Neutrophil (primary cell): ENCODE results near the gene MYCL.

Experiments used
- H3K27ac ChIP-seq: fragments of 200-600 bp; sonication (generic); 2 replicates; pipeline ENCODE4 v1.5.1; 2016; ENCODE audit warnings: mild to moderate bottlenecking, moderate library complexity
- H3K27me3 ChIP-seq: fragments of 200-600 bp; sonication (generic); 2 replicates; pipeline ENCODE4 v1.6.0; 2016; ENCODE audit warnings: mild to moderate bottlenecking
- H3K36me3 ChIP-seq: fragments of 200-600 bp; sonication (generic); 2 replicates; pipeline ENCODE4 v1.5.1; 2017
- H3K4me1 ChIP-seq, 2 experiments: fragments of 200-600 bp in 1 of 2; sonication (generic) in 1 of 2; 1 replicate in 1 of 2; 2 replicates in 1 of 2; pipeline versions ENCODE4 v1.5.1 to v1.6.1; 2013 to 2016; ENCODE audit warnings: low read depth in 1 of 2, low read length in 1 of 2, mild to moderate bottlenecking in 1 of 2, moderate library complexity in 1 of 2; ENCODE audit not compliant: control insufficient read depth in 1 of 2, insufficient read depth in 1 of 2
- H3K4me3 ChIP-seq, 2 experiments: fragments of 200-600 bp in 1 of 2; sonication (generic) in 1 of 2; 1 replicate in 1 of 2; 2 replicates in 1 of 2; pipeline ENCODE4 v1.5.1; 2013 to 2016; ENCODE audit warnings: low read depth in 1 of 2, low read length in 1 of 2, mild to moderate bottlenecking in 1 of 2, moderate library complexity in 1 of 2
- H3K9me3 ChIP-seq: fragments of 200-600 bp; sonication (generic); 2 replicates; pipeline ENCODE4 v1.5.1; 2016
- TF ChIP-seq, protein P1 (sequence below): fragments of 200-600 bp; sonication (generic); IDR thresholded peaks from 2 replicates; pipeline ENCODE4 v1.5.1; 2016; ENCODE audit warnings: antibody characterized with exemption

Gene MYCL

DNA sequence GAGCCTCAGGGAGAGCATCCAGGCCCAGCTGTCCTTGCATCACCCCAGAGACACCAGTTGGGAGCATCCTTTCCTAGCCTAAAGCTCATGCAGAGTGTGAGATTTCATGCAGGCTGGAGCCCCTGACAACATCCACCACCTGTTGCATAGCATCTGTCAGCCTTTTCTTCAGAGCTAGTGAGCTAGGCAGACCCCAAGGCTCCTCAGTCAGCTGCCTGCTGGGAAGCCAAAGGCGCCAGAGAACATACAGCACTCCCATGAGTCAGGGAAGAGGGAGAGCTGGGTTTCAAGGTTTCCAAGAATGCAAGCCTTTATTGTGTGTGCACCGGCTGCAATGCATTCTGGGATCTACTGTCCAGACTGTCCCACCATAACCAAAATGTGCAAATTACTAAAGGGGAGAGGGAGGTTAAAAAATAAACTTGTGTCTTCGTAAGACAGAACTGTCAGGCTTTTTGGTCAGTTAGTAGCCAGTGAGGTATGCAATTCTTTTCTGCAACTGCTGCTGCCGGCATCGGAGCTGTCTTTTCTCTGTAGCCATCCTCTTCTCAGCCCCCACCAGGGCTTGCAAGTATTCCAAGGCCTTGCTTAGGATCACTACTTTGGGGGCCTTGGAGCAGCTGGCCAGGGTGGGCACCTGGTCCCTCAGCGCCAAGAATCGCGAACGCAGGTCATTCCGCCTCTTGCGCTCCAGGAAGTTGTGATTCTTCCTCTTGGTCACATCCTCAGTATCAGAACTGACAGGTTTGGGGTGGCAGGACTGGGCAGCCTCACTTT lies 4.6 kb downstream of the MYCL start:
- Histone ChIP-seq H3K4me3 (no peak overlapping the region), H3K9me3 (no peaks in the 10 kb centered on the region), H3K36me3 (no peaks in the 10 kb centered on the region), H3K27me3 (peaks cover 92% of the 10 kb centered on the region), H3K27ac (no peak overlapping the region), H3K4me1 (peaks cover 32 to 44% of the 10 kb centered on the region in 2 experiments)
- TF ChIP-seq, protein P1, sequence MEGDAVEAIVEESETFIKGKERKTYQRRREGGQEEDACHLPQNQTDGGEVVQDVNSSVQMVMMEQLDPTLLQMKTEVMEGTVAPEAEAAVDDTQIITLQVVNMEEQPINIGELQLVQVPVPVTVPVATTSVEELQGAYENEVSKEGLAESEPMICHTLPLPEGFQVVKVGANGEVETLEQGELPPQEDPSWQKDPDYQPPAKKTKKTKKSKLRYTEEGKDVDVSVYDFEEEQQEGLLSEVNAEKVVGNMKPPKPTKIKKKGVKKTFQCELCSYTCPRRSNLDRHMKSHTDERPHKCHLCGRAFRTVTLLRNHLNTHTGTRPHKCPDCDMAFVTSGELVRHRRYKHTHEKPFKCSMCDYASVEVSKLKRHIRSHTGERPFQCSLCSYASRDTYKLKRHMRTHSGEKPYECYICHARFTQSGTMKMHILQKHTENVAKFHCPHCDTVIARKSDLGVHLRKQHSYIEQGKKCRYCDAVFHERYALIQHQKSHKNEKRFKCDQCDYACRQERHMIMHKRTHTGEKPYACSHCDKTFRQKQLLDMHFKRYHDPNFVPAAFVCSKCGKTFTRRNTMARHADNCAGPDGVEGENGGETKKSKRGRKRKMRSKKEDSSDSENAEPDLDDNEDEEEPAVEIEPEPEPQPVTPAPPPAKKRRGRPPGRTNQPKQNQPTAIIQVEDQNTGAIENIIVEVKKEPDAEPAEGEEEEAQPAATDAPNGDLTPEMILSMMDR: no peak

GRCh38 chr1:39895731-39896480 lies 5.8 kb downstream of the MYCL start:
- Histone ChIP-seq H3K9me3 (no peaks in the 10 kb centered on the region), H3K4me3 (no peak overlapping the region), H3K27ac (no peak overlapping the region), H3K36me3 (no peaks in the 10 kb centered on the region), H3K4me1 (peaks cover 35 to 49% of the 10 kb centered on the region in 2 experiments), H3K27me3 (peaks cover 86% of the 10 kb centered on the region)
- TF ChIP-seq, protein P1: no peak

DNA sequence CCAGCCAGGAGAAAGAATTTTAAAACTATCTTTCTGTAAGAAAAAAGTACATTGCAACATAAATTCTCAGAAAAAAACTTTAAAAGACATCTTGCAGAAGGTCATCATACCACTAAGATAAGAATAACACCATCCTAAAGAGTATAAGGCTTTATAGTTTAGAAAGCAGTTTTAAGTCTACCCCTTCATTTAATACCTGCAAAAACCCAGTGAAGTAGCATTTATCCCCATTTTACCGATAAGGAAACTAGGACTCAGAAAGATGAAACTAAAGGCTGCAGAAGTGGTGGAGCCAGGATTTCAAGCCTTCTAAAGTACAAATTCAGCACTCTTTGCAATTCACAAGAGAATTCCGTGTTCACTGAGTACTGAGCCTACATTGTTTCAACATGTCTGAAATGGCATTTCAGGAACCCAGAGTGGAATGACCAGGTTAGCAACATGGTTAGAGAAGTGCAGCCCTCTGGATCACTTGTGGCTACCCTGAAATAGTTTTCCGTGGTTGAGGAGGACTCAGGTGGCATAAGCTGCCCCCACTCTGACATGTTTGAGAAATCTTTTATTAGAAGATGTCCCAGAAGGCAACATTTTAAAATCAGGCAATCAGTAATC lies 6.7 kb downstream of the MYCL start:
- no peak overlapping the region for H3K4me3 ChIP-seq
- TF ChIP-seq, protein P1: no peak
- no peaks in the 10 kb centered on the region for H3K36me3 ChIP-seq
- H3K27me3 ChIP-seq: peaks cover 77% of the 10 kb centered on the region
- H3K4me1 ChIP-seq: peaks cover 39 to 49% of the 10 kb centered on the region in 2 experiments
- no peaks in the 10 kb centered on the region for H3K9me3 ChIP-seq
- no peak overlapping the region for H3K27ac ChIP-seq

- TF ChIP-seq, protein P1: no peak
- H3K9me3 ChIP-seq: no peaks in the 10 kb centered on the region
- H3K36me3 ChIP-seq: no peaks in the 10 kb centered on the region
- H3K4me3 ChIP-seq: no peak overlapping the region
- peak overlapping the region; percentile 24 for H3K27ac ChIP-seq
- peaks cover 56% of the 10 kb centered on the region for H3K27me3 ChIP-seq
- H3K4me1 ChIP-seq: peaks cover 50 to 62% of the 10 kb centered on the region in 2 experiments
Measured at GRCh38 chr1:39892601-39893595, 8.8 kb downstream of the MYCL start.

- Histone ChIP-seq H3K36me3 (no peaks in the 10 kb centered on the region), H3K27me3 (peaks cover 50% of the 10 kb centered on the region), H3K27ac (peak overlapping the region; percentile 86), H3K9me3 (no peaks in the 10 kb centered on the region), H3K4me1 (peaks cover 49 to 61% of the 10 kb centered on the region in 2 experiments), H3K4me3 (peak overlapping the region in 1 of 2 experiments; percentile 47)
- TF ChIP-seq, protein P1: no peak
Measured at GRCh38 chr1:39890880-39891279, 10.8 kb downstream of the MYCL start.
